Activated naive CD8-positive, alpha-beta T cell treated with anti-CD3 and anti-CD28 coated beads, Interleukin-2, amount 10 ng/mL, durations not matched to agents 7 days and 5 days (primary cell): ENCODE data around the gene EPHA7. TPM values are rescaled to one million over a fixed set of nuclear protein-coding genes. Genes with fewer than 3 reads are reported as not detected.

Experiments
- ATAC-seq: fragments of 150-1000 bp; cut with Tn5 transposase; one replicate; pipeline ENCODE4 v1.10.0; 2021; ENCODE audit warnings: low read depth, moderate library complexity
- POLR2A ChIA-PET: fragments of 350-600 bp; sonication (Branson Sonifier 250); formaldehyde crosslinking; loops from one replicate; lab custom pipeline; 2021; ENCODE audit warnings: antibody characterized with exemption; lab: Charles Lee
- DNase-seq: peaks from one replicate; pipeline ENCODE4 v3.0.0; 2021
- H3K27ac Mint-ChIP-seq: one replicate; pipeline ENCODE4 v1.8.0; 2022; ENCODE audit warnings: mild to moderate bottlenecking, mixed read lengths
- H3K27me3 Mint-ChIP-seq: one replicate; pipeline ENCODE4 v1.8.0; 2022; ENCODE audit warnings: mild to moderate bottlenecking, moderate library complexity, mixed read lengths
- H3K36me3 Mint-ChIP-seq: one replicate; pipeline ENCODE4 v1.8.0; 2021; ENCODE audit warnings: mild to moderate bottlenecking, mixed read lengths
- H3K4me1 Mint-ChIP-seq: one replicate; pipeline ENCODE4 v1.8.0; 2021; ENCODE audit warnings: mixed read lengths
- H3K4me3 Mint-ChIP-seq: one replicate; pipeline ENCODE4 v1.8.0; 2022; ENCODE audit warnings: mild to moderate bottlenecking, moderate library complexity, mixed read lengths
- H3K9me3 Mint-ChIP-seq: one replicate; pipeline ENCODE4 v1.8.0; 2021; ENCODE audit warnings: mixed read lengths
- total RNA-seq, 2 experiments: library from RNA; stranded (reverse); gene quantifications; one replicate each; pipeline ENCODE4 v1.2.3, GENCODE V29; 2021

EPHA7 gene
- total RNA-seq, 2 experiments from 2014 or later, result not detected

GRCh38 chr6:93416571-93417420 is 2.6 kb downstream of the EPHA7 start:
- DNase-seq (peak; percentile 30), ATAC-seq (no peak)
- POLR2A ChIA-PET, result no interaction called here
- peaks cover 59% of the 10 kb centered on the region for H3K27me3 Mint-ChIP-seq
- no peaks in the 10 kb centered on the region for H3K9me3 Mint-ChIP-seq
- H3K36me3 Mint-ChIP-seq, result no peaks in the 10 kb centered on the region
- H3K4me1 Mint-ChIP-seq, result peaks cover 17% of the 10 kb centered on the region
- H3K4me3 Mint-ChIP-seq, result peak overlapping the region; percentile 49
- no peak overlapping the region for H3K27ac Mint-ChIP-seq

- POLR2A ChIA-PET, result no interaction called here
- Mint-ChIP-seq H3K36me3 (no peaks in the 10 kb centered on the region), H3K4me1 (peaks cover 10% of the 10 kb centered on the region), H3K27ac (no peak overlapping the region), H3K4me3 (no peak overlapping the region), H3K9me3 (no peaks in the 10 kb centered on the region), H3K27me3 (peaks cover 31% of the 10 kb centered on the region)
- no peak for ATAC-seq
- no peak for DNase-seq
Measured at GRCh38 chr6:93413190-93413589, 6.2 kb downstream of the EPHA7 start.

- peaks cover 24% of the 10 kb centered on the region for H3K27me3 Mint-ChIP-seq
- no peaks in the 10 kb centered on the region for H3K36me3 Mint-ChIP-seq
- DNase-seq, result no peak
- H3K27ac Mint-ChIP-seq, result no peak overlapping the region
- POLR2A ChIA-PET, result no interaction called here
- no peak for ATAC-seq
- H3K9me3 Mint-ChIP-seq, result no peaks in the 10 kb centered on the region
- peaks cover 4% of the 10 kb centered on the region for H3K4me1 Mint-ChIP-seq
- no peak overlapping the region for H3K4me3 Mint-ChIP-seq
Measured at GRCh38 chr6:93412452-93412851, 6.9 kb downstream of the EPHA7 start.

GRCh38 chr6:93407186-93407585 is 12.2 kb downstream of the EPHA7 start:
- H3K27ac Mint-ChIP-seq, result no peak overlapping the region
- H3K4me3 Mint-ChIP-seq, result no peak overlapping the region
- H3K36me3 Mint-ChIP-seq, result no peaks in the 10 kb centered on the region
- POLR2A ChIA-PET, result no interaction called here
- no peaks in the 10 kb centered on the region for H3K27me3 Mint-ChIP-seq
- DNase-seq, result no peak
- no peaks in the 10 kb centered on the region for H3K9me3 Mint-ChIP-seq
- ATAC-seq, result no peak
- no peaks in the 10 kb centered on the region for H3K4me1 Mint-ChIP-seq

- H3K27me3 Mint-ChIP-seq, result no peaks in the 10 kb centered on the region
- no peak overlapping the region for H3K27ac Mint-ChIP-seq
- H3K9me3 Mint-ChIP-seq, result no peaks in the 10 kb centered on the region
- DNase-seq, result no peak
- no peak overlapping the region for H3K4me3 Mint-ChIP-seq
- ATAC-seq, result no peak
- H3K4me1 Mint-ChIP-seq, result no peaks in the 10 kb centered on the region
- no peaks in the 10 kb centered on the region for H3K36me3 Mint-ChIP-seq
- POLR2A ChIA-PET, result no interaction called here
Measured at GRCh38 chr6:93403390-93403789, 16.0 kb downstream of the EPHA7 start.

- H3K27ac Mint-ChIP-seq, result no peak overlapping the region
- no peaks in the 10 kb centered on the region for H3K4me1 Mint-ChIP-seq
- no peak for DNase-seq
- H3K9me3 Mint-ChIP-seq, result no peaks in the 10 kb centered on the region
- H3K4me3 Mint-ChIP-seq, result no peak overlapping the region
- POLR2A ChIA-PET, result no interaction called here
- no peaks in the 10 kb centered on the region for H3K27me3 Mint-ChIP-seq
- ATAC-seq, result no peak
- no peaks in the 10 kb centered on the region for H3K36me3 Mint-ChIP-seq
Measured at GRCh38 chr6:93398723-93399122, 20.6 kb downstream of the EPHA7 start.

GRCh38 chr6:93394471-93394870 is 24.9 kb downstream of the EPHA7 start:
- no peak overlapping the region for H3K4me3 Mint-ChIP-seq
- H3K27me3 Mint-ChIP-seq, result no peaks in the 10 kb centered on the region
- no peaks in the 10 kb centered on the region for H3K9me3 Mint-ChIP-seq
- DNase-seq, result no peak
- H3K4me1 Mint-ChIP-seq, result no peaks in the 10 kb centered on the region
- POLR2A ChIA-PET, result no interaction called here
- no peak overlapping the region for H3K27ac Mint-ChIP-seq
- ATAC-seq, result no peak
- H3K36me3 Mint-ChIP-seq, result no peaks in the 10 kb centered on the region

- POLR2A ChIA-PET, result no interaction called here
- no peaks in the 10 kb centered on the region for H3K4me1 Mint-ChIP-seq
- no peaks in the 10 kb centered on the region for H3K36me3 Mint-ChIP-seq
Measured at GRCh38 chr6:93393554-93394074, 25.7 kb downstream of the EPHA7 start.

GRCh38 chr6:93392797-93393196 is 26.6 kb downstream of the EPHA7 start:
- H3K36me3 Mint-ChIP-seq, result no peaks in the 10 kb centered on the region
- DNase-seq (no peak), ATAC-seq (no peak)
- no peaks in the 10 kb centered on the region for H3K27me3 Mint-ChIP-seq
- H3K9me3 Mint-ChIP-seq, result no peaks in the 10 kb centered on the region
- no peak overlapping the region for H3K27ac Mint-ChIP-seq
- POLR2A ChIA-PET, result no interaction called here
- H3K4me3 Mint-ChIP-seq, result no peak overlapping the region
- no peaks in the 10 kb centered on the region for H3K4me1 Mint-ChIP-seq

More at GRCh38 chr6:93393554-93394074, 25.7 kb downstream of the EPHA7 start:
- Mint-ChIP-seq H3K27ac (no peak overlapping the region), H3K27me3 (no peaks in the 10 kb centered on the region), H3K9me3 (no peaks in the 10 kb centered on the region), H3K4me3 (no peak overlapping the region)
- ATAC-seq (no peak), DNase-seq (no peak)

GRCh38 chr6:93391965-93392364 is 27.4 kb downstream of the EPHA7 start:
- no peak overlapping the region for H3K4me3 Mint-ChIP-seq
- DNase-seq, result no peak
- no peaks in the 10 kb centered on the region for H3K27me3 Mint-ChIP-seq
- no peak overlapping the region for H3K27ac Mint-ChIP-seq
- H3K9me3 Mint-ChIP-seq, result no peaks in the 10 kb centered on the region
- POLR2A ChIA-PET, result no interaction called here
- H3K36me3 Mint-ChIP-seq, result no peaks in the 10 kb centered on the region
- no peak for ATAC-seq
- H3K4me1 Mint-ChIP-seq, result no peaks in the 10 kb centered on the region

- no peak for DNase-seq
- Mint-ChIP-seq H3K9me3 (peaks cover 2% of the 10 kb centered on the region), H3K4me1 (no peaks in the 10 kb centered on the region), H3K36me3 (no peaks in the 10 kb centered on the region), H3K27me3 (no peaks in the 10 kb centered on the region), H3K27ac (no peak overlapping the region), H3K4me3 (no peak overlapping the region)
- no peak for ATAC-seq
- POLR2A ChIA-PET, result no interaction called here
Measured at GRCh38 chr6:93389192-93389591, 30.2 kb downstream of the EPHA7 start.

- no peak for DNase-seq
- Mint-ChIP-seq H3K27me3 (no peaks in the 10 kb centered on the region), H3K4me1 (no peaks in the 10 kb centered on the region), H3K9me3 (peaks cover 2% of the 10 kb centered on the region), H3K36me3 (no peaks in the 10 kb centered on the region), H3K4me3 (no peak overlapping the region), H3K27ac (no peak overlapping the region)
- POLR2A ChIA-PET, result no interaction called here
- no peak for ATAC-seq
Measured at GRCh38 chr6:93388070-93388469, 31.3 kb downstream of the EPHA7 start.

- H3K9me3 Mint-ChIP-seq, result no peaks in the 10 kb centered on the region
Measured at GRCh38 chr6:93376026-93376540, 43.3 kb downstream of the EPHA7 start.

GRCh38 chr6:93373445-93373844 is 45.9 kb downstream of the EPHA7 start:
- Mint-ChIP-seq H3K9me3 (no peaks in the 10 kb centered on the region), H3K36me3 (no peaks in the 10 kb centered on the region), H3K4me1 (no peaks in the 10 kb centered on the region), H3K4me3 (no peak overlapping the region), H3K27me3 (no peaks in the 10 kb centered on the region), H3K27ac (no peak overlapping the region)
- ATAC-seq (no peak), DNase-seq (no peak)
- POLR2A ChIA-PET, result no interaction called here

More at GRCh38 chr6:93376026-93376540, 43.3 kb downstream of the EPHA7 start:
- DNase-seq, result no peak
- Mint-ChIP-seq H3K27me3 (no peaks in the 10 kb centered on the region), H3K4me1 (no peaks in the 10 kb centered on the region), H3K4me3 (no peak overlapping the region), H3K27ac (no peak overlapping the region), H3K36me3 (no peaks in the 10 kb centered on the region)
- POLR2A ChIA-PET, result no interaction called here
- no peak for ATAC-seq
